Natural killer cell (primary cell): ENCODE measurements around the gene BCOR. TPM values are rescaled to one million over a fixed set of nuclear protein-coding genes. Genes with fewer than 3 reads are reported as not detected.

ENCODE experiments used
- ATAC-seq, 3 donors: fragments of 150-1000 bp in 2 of 3; fragments of 200-7000 bp in 1 of 3; cut with Tn5 transposase; 1 replicate in 1 of 3; 2 replicates in 2 of 3; pipeline ENCODE4 v1.10.0; 2021; ENCODE audit warnings: mild to moderate bottlenecking in 2 of 3, moderate library complexity in 2 of 3
- DNase-seq, 2 donors: peaks; one replicate each; pipeline versions ENCODE4 v3.0.0 to v3.0.0-alpha.2; 2013 to 2021; ENCODE audit warnings: mixed read lengths in 1 of 2
- H3K27ac ChIP-seq: one replicate; pipeline ENCODE4 v1.5.1; 2013; ENCODE audit warnings: mild to moderate bottlenecking, low read length
- H3K27me3 ChIP-seq: one replicate; pipeline ENCODE4 v1.6.1; 2013; ENCODE audit warnings: low read length; ENCODE audit not compliant: control insufficient read depth, insufficient read depth
- H3K36me3 ChIP-seq: one replicate; pipeline ENCODE4 v1.6.1; 2013; ENCODE audit warnings: low read length; ENCODE audit not compliant: control insufficient read depth, insufficient read depth
- H3K4me1 ChIP-seq: one replicate; pipeline ENCODE4 v1.6.1; 2013; ENCODE audit warnings: low read length; ENCODE audit not compliant: control insufficient read depth, insufficient read depth
- H3K4me3 ChIP-seq: one replicate; pipeline ENCODE4 v1.5.1; 2013; ENCODE audit warnings: low read length
- H3K9me3 ChIP-seq: one replicate; pipeline ENCODE4 v1.6.1; 2013; ENCODE audit warnings: low read length; ENCODE audit not compliant: control insufficient read depth, insufficient read depth
- H3K27ac Mint-ChIP-seq, 2 donors: one replicate each; pipeline ENCODE4 v1.8.0; 2022; ENCODE audit warnings: mild to moderate bottlenecking in 2 of 2, mixed read lengths in 2 of 2, moderate library complexity in 1 of 2
- H3K27me3 Mint-ChIP-seq, 2 donors: one replicate each; pipeline ENCODE4 v1.8.0; 2022; ENCODE audit warnings: low read depth in 2 of 2, mixed read lengths in 2 of 2
- H3K36me3 Mint-ChIP-seq: one replicate; pipeline ENCODE4 v1.8.0; 2022; ENCODE audit warnings: mixed read lengths
- H3K4me1 Mint-ChIP-seq, 2 donors: one replicate each; pipeline ENCODE4 v1.8.0; 2022; ENCODE audit warnings: mixed read lengths in 2 of 2
- H3K4me3 Mint-ChIP-seq: one replicate; pipeline ENCODE4 v1.8.0; 2022; ENCODE audit warnings: mild to moderate bottlenecking, moderate library complexity, mixed read lengths
- H3K9me3 Mint-ChIP-seq, 2 donors: one replicate each; pipeline ENCODE4 v1.8.0; 2022; ENCODE audit warnings: mixed read lengths in 2 of 2
- WGBS: methylation state at CpG from one replicate; pipeline ENCODE4 v1.1.7; 2013; ENCODE audit warnings: missing lambda C conversion rate; ENCODE audit not compliant: insufficient coverage; 5-methylcytosine and 5-hydroxymethylcytosine counted together
- intact Hi-C: fragments of 100-400 bp; cut with micrococcal nuclease; formaldehyde crosslinking; loops from one replicate; pipeline ENCODE4 v1.14.2; 2022
- total RNA-seq, 4 donors: library from RNA; stranded (reverse); fragments of 120-200 nt in 1 of 4; gene quantifications; one replicate each; pipeline versions ENCODE4 v1.2.3 to v1.2.4, GENCODE V29; 2013 to 2022
- TF ChIP-seq, protein P1 (sequence below): fragments of 200-600 bp; IDR thresholded peaks from one replicate; pipeline ENCODE4 v1.8.0; 2022; ENCODE audit warnings: antibody characterized with exemption

The BCOR gene
- total RNA-seq, 3 donors from 2014 or later (not counting 1 experiment from before 2014, with no cell fraction given): 20.0 to 35.2 (median 29.2) TPM

DNA sequence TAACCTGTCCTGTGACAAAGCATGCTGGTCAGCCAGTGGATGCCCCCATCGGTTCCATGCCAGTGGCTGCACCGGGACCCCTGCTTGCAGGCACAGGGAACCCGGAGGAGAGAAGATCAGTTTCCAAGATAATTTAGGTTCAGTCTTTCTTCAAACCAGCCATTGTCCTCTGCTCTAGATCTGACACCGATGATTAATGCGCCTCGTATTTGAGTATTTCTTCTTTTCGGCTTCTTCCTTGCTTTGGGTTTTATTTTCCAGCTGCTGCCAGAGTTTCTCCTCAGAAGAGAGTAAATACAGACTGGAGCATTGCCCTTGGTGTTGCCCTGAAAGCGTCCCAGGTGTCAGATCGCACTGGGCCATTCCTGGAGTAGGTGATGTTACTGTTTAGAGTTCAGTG is 19.2 kb upstream of the BCOR start:
- Histone ChIP-seq H3K4me1 (peaks cover 7% of the 10 kb centered on the region), H3K4me3 (no peak overlapping the region), H3K27ac (no peak overlapping the region), H3K36me3 (no peaks in the 10 kb centered on the region), H3K9me3 (no peaks in the 10 kb centered on the region), H3K27me3 (no peaks in the 10 kb centered on the region)
- no peak overlapping the region for H3K27ac Mint-ChIP-seq
- DNase-seq (no peak), ATAC-seq (no peak)
- H3K9me3 Mint-ChIP-seq: no peaks in the 10 kb centered on the region
- TF ChIP-seq, protein P1, sequence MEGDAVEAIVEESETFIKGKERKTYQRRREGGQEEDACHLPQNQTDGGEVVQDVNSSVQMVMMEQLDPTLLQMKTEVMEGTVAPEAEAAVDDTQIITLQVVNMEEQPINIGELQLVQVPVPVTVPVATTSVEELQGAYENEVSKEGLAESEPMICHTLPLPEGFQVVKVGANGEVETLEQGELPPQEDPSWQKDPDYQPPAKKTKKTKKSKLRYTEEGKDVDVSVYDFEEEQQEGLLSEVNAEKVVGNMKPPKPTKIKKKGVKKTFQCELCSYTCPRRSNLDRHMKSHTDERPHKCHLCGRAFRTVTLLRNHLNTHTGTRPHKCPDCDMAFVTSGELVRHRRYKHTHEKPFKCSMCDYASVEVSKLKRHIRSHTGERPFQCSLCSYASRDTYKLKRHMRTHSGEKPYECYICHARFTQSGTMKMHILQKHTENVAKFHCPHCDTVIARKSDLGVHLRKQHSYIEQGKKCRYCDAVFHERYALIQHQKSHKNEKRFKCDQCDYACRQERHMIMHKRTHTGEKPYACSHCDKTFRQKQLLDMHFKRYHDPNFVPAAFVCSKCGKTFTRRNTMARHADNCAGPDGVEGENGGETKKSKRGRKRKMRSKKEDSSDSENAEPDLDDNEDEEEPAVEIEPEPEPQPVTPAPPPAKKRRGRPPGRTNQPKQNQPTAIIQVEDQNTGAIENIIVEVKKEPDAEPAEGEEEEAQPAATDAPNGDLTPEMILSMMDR: no peak
- H3K4me3 Mint-ChIP-seq: no peak overlapping the region
- no peaks in the 10 kb centered on the region for H3K36me3 Mint-ChIP-seq
- peaks cover 5 to 14% of the 10 kb centered on the region in 2 donors for H3K4me1 Mint-ChIP-seq
- intact Hi-C loops: no loop called here
- 94% methylated on average over 7 of the region's 9 CpGs for WGBS
- peaks cover 10 to 14% of the 10 kb centered on the region in 2 donors for H3K27me3 Mint-ChIP-seq

DNA sequence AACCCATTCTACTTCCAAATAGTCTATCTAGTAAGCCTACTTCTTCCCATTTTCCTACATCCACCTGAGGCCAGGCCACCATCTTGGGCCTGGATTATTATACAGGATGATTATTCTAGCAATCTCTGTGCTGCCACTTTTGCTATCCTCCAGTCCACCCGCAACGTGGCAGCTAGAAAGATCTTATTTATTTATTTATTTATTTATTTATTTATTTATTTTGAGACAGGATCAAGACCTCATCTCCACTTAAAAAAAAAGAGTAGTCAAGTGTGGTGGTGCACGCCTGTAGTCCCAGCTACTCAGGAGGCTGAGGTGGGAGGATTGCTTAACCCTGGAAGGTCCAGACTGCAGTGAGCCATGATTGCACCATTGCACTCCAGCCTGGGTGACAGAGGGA is 15.2 kb upstream of the BCOR start:
- Mint-ChIP-seq H3K36me3 (no peaks in the 10 kb centered on the region), H3K27me3 (peaks cover 3 to 18% of the 10 kb centered on the region in 2 donors), H3K27ac (no peak overlapping the region), H3K4me1 (no peaks in the 10 kb centered on the region), H3K9me3 (no peaks in the 10 kb centered on the region), H3K4me3 (no peak overlapping the region)
- ATAC-seq (no peak), DNase-seq (no peak)
- Histone ChIP-seq H3K27ac (no peak overlapping the region), H3K36me3 (no peaks in the 10 kb centered on the region), H3K27me3 (peaks cover under 1% of the 10 kb centered on the region), H3K4me3 (no peak overlapping the region), H3K4me1 (peaks cover 9% of the 10 kb centered on the region), H3K9me3 (no peaks in the 10 kb centered on the region)
- WGBS: 100% methylated on average over 1 of the region's 3 CpGs
- intact Hi-C loops: no loop called here
- TF ChIP-seq, protein P1: no peak

GRCh38 chrX:40111868-40112267 is 14.1 kb upstream of the BCOR start:
- Histone ChIP-seq H3K27ac (no peak overlapping the region), H3K4me3 (no peak overlapping the region), H3K36me3 (no peaks in the 10 kb centered on the region), H3K4me1 (peaks cover 19% of the 10 kb centered on the region), H3K27me3 (peaks cover 4% of the 10 kb centered on the region), H3K9me3 (no peaks in the 10 kb centered on the region)
- Mint-ChIP-seq H3K27me3 (peaks cover 6 to 21% of the 10 kb centered on the region in 2 donors), H3K36me3 (no peaks in the 10 kb centered on the region), H3K4me1 (peaks cover 0 to 4% of the 10 kb centered on the region in 2 donors), H3K27ac (no peak overlapping the region), H3K4me3 (no peak overlapping the region), H3K9me3 (no peaks in the 10 kb centered on the region)
- no peak for DNase-seq
- intact Hi-C loops: no loop called here
- WGBS: 45% methylated on average over 4 of the region's 4 CpGs
- ATAC-seq: no peak
- TF ChIP-seq, protein P1: no peak
